ENCODE measurements around the gene ADAR. TPM values are rescaled to one million over a fixed set of nuclear protein-coding genes. Genes with fewer than 3 reads are reported as not detected.
"Not testable (repeated sequence)": the region's sequence is repeated elsewhere in the genome, so short reads cannot be mapped to it uniquely, and the experiment has no call there.

The ADAR gene
- total RNA-seq: 100 to 1,000 TPM; 223 TPM
- polyA plus RNA-seq: 157 TPM

GRCh38 chr1:154607609-154608396 lies at the start of gene ADAR:
Gene ADAR (minus strand): TSS chr1:154608186. CDS start chr1:154608006, 180 bp downstream.
- DNase-seq: peak; percentile 80 to 94 (median 89)
- Mint-ChIP-seq H3K4me3 (peak within 1 kb of the TSS; percentile 96 to 100 (median 99)), H3K9me3 (no peaks in the 10 kb centered on the region), H3K4me1 (peaks cover 69 to 87% (median 84%) of the 10 kb centered on the region in 3 donors), H3K27ac (peak within 1 kb of the TSS; percentile 97 to 100 (median 99)), H3K36me3 (peaks cover 0 to 43% (median 5%) of the 10 kb centered on the region in 3 donors), H3K27me3 (no peaks in the 10 kb centered on the region)
- Histone ChIP-seq H3K27me3 (ENCODE audit: insufficient read depth, low read length, poor library complexity, severe bottlenecking) (no peaks in the 10 kb centered on the region), H3K27ac (ENCODE audit: low read depth, low read length) (peak within 1 kb of the TSS; percentile 93), H3K4me1 (ENCODE audit: insufficient read depth, low read length) (peaks cover 62% of the 10 kb centered on the region), H3K36me3 (ENCODE audit: insufficient read depth, low read length) (peaks cover 6% of the 10 kb centered on the region), H3K9me3 (ENCODE audit: low read length) (no peaks in the 10 kb centered on the region), H3K4me3 (ENCODE audit: low read length) (peak within 1 kb of the TSS; percentile 98)
- ChIA-PET CTCF (interaction anchor here (0.7 to 1.5 kb wide), 8 partner anchors 9 to 348 kb away, joined by 3 to 5 read pairs (median 3); no protein-coding TSS in a partner anchor), POLR2A (interaction anchor here (0.6 to 3.4 kb wide), 2 partner anchors 15 to 19 kb away, joined by 5 to 26 read pairs; no protein-coding TSS in a partner anchor)

- Histone ChIP-seq H3K27me3 (ENCODE audit: insufficient read depth, low read length, poor library complexity, severe bottlenecking) (peaks cover 12% of the 10 kb centered on the region), H3K4me3 (ENCODE audit: low read length) (no peak overlapping the region), H3K9me3 (ENCODE audit: low read length) (no peaks in the 10 kb centered on the region), H3K4me1 (ENCODE audit: insufficient read depth, low read length) (no peaks in the 10 kb centered on the region), H3K27ac (ENCODE audit: low read depth, low read length) (no peak overlapping the region), H3K36me3 (ENCODE audit: insufficient read depth, low read length) (no peaks in the 10 kb centered on the region)
- DNase-seq: no peak
- no peak overlapping the region for H3K27ac Mint-ChIP-seq
- H3K4me1 Mint-ChIP-seq: no peaks in the 10 kb centered on the region
- ChIA-PET POLR2A (no interaction called here), CTCF (no interaction called here)
- no peak overlapping the region for H3K4me3 Mint-ChIP-seq
- no peaks in the 10 kb centered on the region for H3K36me3 Mint-ChIP-seq
- H3K9me3 Mint-ChIP-seq: no peaks in the 10 kb centered on the region
- peaks cover 7 to 65% of the 10 kb centered on the region in 2 donors for H3K27me3 Mint-ChIP-seq
These were observed 49.6 kb upstream of the ADAR start for GRCh38 chr1:154657556-154657955.

GRCh38 chr1:154652893-154653292 lies 44.9 kb upstream of the ADAR start:
- Mint-ChIP-seq H3K4me3 (no peak overlapping the region), H3K4me1 (no peaks in the 10 kb centered on the region), H3K9me3 (no peaks in the 10 kb centered on the region), H3K36me3 (no peaks in the 10 kb centered on the region), H3K27ac (no peak overlapping the region), H3K27me3 (peaks cover 3 to 43% of the 10 kb centered on the region in 2 donors)
- no peak for DNase-seq
- H3K36me3 ChIP-seq (ENCODE audit: insufficient read depth, low read length): no peaks in the 10 kb centered on the region
- H3K9me3 ChIP-seq (ENCODE audit: low read length): no peaks in the 10 kb centered on the region
- H3K27me3 ChIP-seq (ENCODE audit: insufficient read depth, low read length, poor library complexity, severe bottlenecking): no peaks in the 10 kb centered on the region
- H3K4me1 ChIP-seq (ENCODE audit: insufficient read depth, low read length): no peaks in the 10 kb centered on the region
- no peak overlapping the region for H3K4me3 ChIP-seq (ENCODE audit: low read length)
- H3K27ac ChIP-seq (ENCODE audit: low read depth, low read length): no peak overlapping the region
- POLR2A ChIA-PET: no interaction called here
- CTCF ChIA-PET: no interaction called here

GRCh38 chr1:154644724-154645123 lies 36.7 kb upstream of the ADAR start:
- H3K27ac ChIP-seq (ENCODE audit: low read depth, low read length); POLR2A ChIA-PET; H3K4me3 ChIP-seq (ENCODE audit: low read length); H3K27me3 Mint-ChIP-seq; H3K9me3 Mint-ChIP-seq; H3K27ac Mint-ChIP-seq; H3K4me1 ChIP-seq (ENCODE audit: insufficient read depth, low read length); CTCF ChIA-PET; DNase-seq; H3K4me3 Mint-ChIP-seq; H3K9me3 ChIP-seq (ENCODE audit: low read length); H3K27me3 ChIP-seq (ENCODE audit: insufficient read depth, low read length, poor library complexity, severe bottlenecking); H3K4me1 Mint-ChIP-seq; H3K36me3 Mint-ChIP-seq; H3K36me3 ChIP-seq (ENCODE audit: insufficient read depth, low read length): not testable (repeated sequence)

- POLR2A ChIA-PET: no interaction called here
- H3K9me3 ChIP-seq (ENCODE audit: low read length): no peaks in the 10 kb centered on the region
- no peaks in the 10 kb centered on the region for H3K4me1 ChIP-seq (ENCODE audit: insufficient read depth, low read length)
- Mint-ChIP-seq H3K27me3 (peaks cover 10 to 13% of the 10 kb centered on the region in 2 donors), H3K4me3 (no peak overlapping the region), H3K27ac (no peak overlapping the region), H3K4me1 (no peaks in the 10 kb centered on the region), H3K9me3 (peaks cover 5 to 14% (median 7%) of the 10 kb centered on the region in 5 donors), H3K36me3 (peaks cover 0 to 8% (median 3%) of the 10 kb centered on the region in 3 donors)
- H3K27ac ChIP-seq (ENCODE audit: low read depth, low read length): no peak overlapping the region
- CTCF ChIA-PET: no interaction called here
- no peak overlapping the region for H3K4me3 ChIP-seq (ENCODE audit: low read length)
- no peak for DNase-seq
- H3K36me3 ChIP-seq (ENCODE audit: insufficient read depth, low read length): no peaks in the 10 kb centered on the region
- H3K27me3 ChIP-seq (ENCODE audit: insufficient read depth, low read length, poor library complexity, severe bottlenecking): no peaks in the 10 kb centered on the region
These were observed 33.5 kb upstream of the ADAR start for GRCh38 chr1:154641534-154641933.

GRCh38 chr1:154639876-154640275 lies 31.9 kb upstream of the ADAR start:
- Histone ChIP-seq H3K4me3 (ENCODE audit: low read length) (no peak overlapping the region), H3K36me3 (ENCODE audit: insufficient read depth, low read length) (no peaks in the 10 kb centered on the region), H3K9me3 (ENCODE audit: low read length) (no peaks in the 10 kb centered on the region), H3K4me1 (ENCODE audit: insufficient read depth, low read length) (no peaks in the 10 kb centered on the region), H3K27ac (ENCODE audit: low read depth, low read length) (no peak overlapping the region), H3K27me3 (ENCODE audit: insufficient read depth, low read length, poor library complexity, severe bottlenecking) (peaks cover 8% of the 10 kb centered on the region)
- no peaks in the 10 kb centered on the region for H3K4me1 Mint-ChIP-seq
- H3K36me3 Mint-ChIP-seq: peaks cover 0 to 8% (median 3%) of the 10 kb centered on the region in 3 donors
- no peak overlapping the region for H3K27ac Mint-ChIP-seq
- ChIA-PET CTCF (no interaction called here), POLR2A (no interaction called here)
- no peak for DNase-seq
- H3K9me3 Mint-ChIP-seq: peaks cover 5 to 14% (median 11%) of the 10 kb centered on the region in 5 donors
- peaks cover 19 to 30% of the 10 kb centered on the region in 2 donors for H3K27me3 Mint-ChIP-seq
- H3K4me3 Mint-ChIP-seq: no peak overlapping the region

- no peak for DNase-seq
- H3K4me3 Mint-ChIP-seq: no peak overlapping the region
These were observed 27.2 kb upstream of the ADAR start for GRCh38 chr1:154635171-154635570.

GRCh38 chr1:154629675-154630073 lies 21.7 kb upstream of the ADAR start:
- POLR2A ChIA-PET: no interaction called here
- no peaks in the 10 kb centered on the region for H3K9me3 ChIP-seq (ENCODE audit: low read length)
- CTCF ChIA-PET: no interaction called here

More at GRCh38 chr1:154635171-154635570, 27.2 kb upstream of the ADAR start:
- Histone ChIP-seq H3K9me3 (ENCODE audit: low read length) (no peaks in the 10 kb centered on the region), H3K4me3 (ENCODE audit: low read length) (no peak overlapping the region), H3K27me3 (ENCODE audit: insufficient read depth, low read length, poor library complexity, severe bottlenecking) (peaks cover 8% of the 10 kb centered on the region), H3K27ac (ENCODE audit: low read depth, low read length) (no peak overlapping the region), H3K36me3 (ENCODE audit: insufficient read depth, low read length) (no peaks in the 10 kb centered on the region), H3K4me1 (ENCODE audit: insufficient read depth, low read length) (no peaks in the 10 kb centered on the region)
- Mint-ChIP-seq H3K9me3 (peaks cover 5 to 13% (median 10%) of the 10 kb centered on the region in 5 donors), H3K36me3 (peaks cover 0 to 11% (median 5%) of the 10 kb centered on the region in 3 donors), H3K4me1 (no peaks in the 10 kb centered on the region), H3K27ac (no peak overlapping the region), H3K27me3 (peaks cover 29 to 51% of the 10 kb centered on the region in 2 donors)
- POLR2A ChIA-PET: no interaction called here
- CTCF ChIA-PET: no interaction called here

More at GRCh38 chr1:154629675-154630073, 21.7 kb upstream of the ADAR start:
- Histone ChIP-seq H3K27me3 (ENCODE audit: insufficient read depth, low read length, poor library complexity, severe bottlenecking) (no peaks in the 10 kb centered on the region), H3K4me3 (ENCODE audit: low read length) (no peak overlapping the region), H3K27ac (ENCODE audit: low read depth, low read length) (peak overlapping the region; percentile 13), H3K4me1 (ENCODE audit: insufficient read depth, low read length) (peaks cover 20% of the 10 kb centered on the region), H3K36me3 (ENCODE audit: insufficient read depth, low read length) (no peaks in the 10 kb centered on the region)
- H3K4me1 Mint-ChIP-seq: peaks cover 20 to 33% (median 28%) of the 10 kb centered on the region in 3 donors
- H3K27ac Mint-ChIP-seq: peak overlapping the region in 2 of 8 donors; percentile 98 to 99
- peaks cover 0 to 10% (median 5%) of the 10 kb centered on the region in 5 donors for H3K9me3 Mint-ChIP-seq
- peaks cover 12 to 19% of the 10 kb centered on the region in 2 donors for H3K27me3 Mint-ChIP-seq
- peak overlapping the region in 1 of 7 donors; percentile 84 for H3K4me3 Mint-ChIP-seq
- DNase-seq: no peak
- peaks cover 8 to 22% (median 16%) of the 10 kb centered on the region in 3 donors for H3K36me3 Mint-ChIP-seq
